Measurements from ENCODE around the gene TLK2. TPM values are rescaled to one million over a fixed set of nuclear protein-coding genes. Genes with fewer than 3 reads are reported as not detected.

TLK2 gene
- polyA plus RNA-seq, 1 donor from 2014 or later: 63.9 TPM

GRCh38 chr17:62566996-62567578 is 88.5 kb downstream of the TLK2 start:
- Histone ChIP-seq H3K4me2 (ENCODE audit: low read length) (no peak overlapping the region), H4K20me1 (ENCODE audit: insufficient read depth) (no peaks in the 10 kb centered on the region), H3K9ac (ENCODE audit: low read length) (no peak overlapping the region), H3K4me3 (ENCODE audit: low read length) (no peak overlapping the region), H3K9me2 (ENCODE audit: insufficient read depth, low read length) (no peaks in the 10 kb centered on the region), H3K27me3 (ENCODE audit: insufficient read depth, low read depth, low read length) (no peaks in the 10 kb centered on the region), H3K27ac (ENCODE audit: low read length) (no peak overlapping the region), H3F3A (ENCODE audit: insufficient read depth, low read length, poor library complexity, severe bottlenecking) (no peaks in the 10 kb centered on the region), H3K9me3 (ENCODE audit: low read length) (no peaks in the 10 kb centered on the region), H3K36me3 (ENCODE audit: insufficient read depth, low read length) (peaks cover 5% of the 10 kb centered on the region), H3K79me2 (replicated peaks; ENCODE audit: insufficient read depth, low read length) (no peaks in the 10 kb centered on the region), H2AFZ (ENCODE audit: low read depth, low read length) (no peak overlapping the region)
- TF ChIP-seq CTCF (IDR thresholded peaks at IDR 0.05; ENCODE audit: poor library complexity, severe bottlenecking) (no peak), TAF1 (IDR thresholded peaks at IDR 0.05; ENCODE audit: low read depth) (no peak), REST (IDR thresholded peaks at IDR 0.05; ENCODE audit: borderline replicate concordance) (no peak), EP300 (conservative IDR thresholded peaks at IDR 0.05; ENCODE audit: poor library complexity, severe bottlenecking) (no peak), SMC3 (conservative IDR thresholded peaks at IDR 0.05; ENCODE audit: poor library complexity) (no peak)

- H3K36me3 ChIP-seq (ENCODE audit: insufficient read depth, low read length): peaks cover 5% of the 10 kb centered on the region
- TF ChIP-seq POLR2AphosphoS5 (IDR thresholded peaks at IDR 0.05): no peak
- no peak for TF ChIP-seq EZH2 (IDR thresholded peaks at IDR 0.05; ENCODE audit: borderline replicate concordance, insufficient read depth, low read length, poor library complexity, severe bottlenecking)
- TF ChIP-seq MXI1 (conservative IDR thresholded peaks at IDR 0.05; ENCODE audit: poor library complexity, severe bottlenecking): no peak
- TF ChIP-seq SMC3 (conservative IDR thresholded peaks at IDR 0.05; ENCODE audit: poor library complexity): no peak
- TF ChIP-seq CTCF (IDR thresholded peaks at IDR 0.05; ENCODE audit: poor library complexity, severe bottlenecking): no peak
- no peak for TF ChIP-seq EP300 (conservative IDR thresholded peaks at IDR 0.05; ENCODE audit: poor library complexity, severe bottlenecking)
- TF ChIP-seq REST (IDR thresholded peaks at IDR 0.05; ENCODE audit: borderline replicate concordance): no peak
- no peak for TF ChIP-seq RAD21 (conservative IDR thresholded peaks at IDR 0.05)
- H3K4me2 ChIP-seq (ENCODE audit: low read length): no peak overlapping the region
- no peaks in the 10 kb centered on the region for H3F3A ChIP-seq (ENCODE audit: insufficient read depth, low read length, poor library complexity, severe bottlenecking)
- no peaks in the 10 kb centered on the region for H3K9me2 ChIP-seq (ENCODE audit: insufficient read depth, low read length)
- no peaks in the 10 kb centered on the region for H3K9me3 ChIP-seq (ENCODE audit: low read length)
- H3K79me2 ChIP-seq (replicated peaks; ENCODE audit: insufficient read depth, low read length): no peaks in the 10 kb centered on the region
- no peaks in the 10 kb centered on the region for H4K20me1 ChIP-seq (ENCODE audit: insufficient read depth)
- no peak overlapping the region for H3K27ac ChIP-seq (ENCODE audit: low read length)
- H2AFZ ChIP-seq (ENCODE audit: low read depth, low read length): no peak overlapping the region
- no peak overlapping the region for H3K4me3 ChIP-seq (ENCODE audit: low read length)
- no peaks in the 10 kb centered on the region for H3K27me3 ChIP-seq (ENCODE audit: insufficient read depth, low read depth, low read length)
- H3K9ac ChIP-seq (ENCODE audit: low read length): no peak overlapping the region
Measured at GRCh38 chr17:62572488-62572887, 93.9 kb downstream of the TLK2 start.

Measured in neural cell (in vitro differentiated cells).